H9 (cell line): ENCODE data around the gene ERC2. TPM values are rescaled to one million over a fixed set of nuclear protein-coding genes. Genes with fewer than 3 reads are reported as not detected.

Experiments used
- DNase-seq: peaks from one replicate; pipeline ENCODE4 v3.0.0-alpha.2; 2017
- H2AFZ ChIP-seq: one replicate; pipeline ENCODE4 v1.6.1; 2013; ENCODE audit warnings: mild to moderate bottlenecking, low read length, control low read depth, moderate library complexity
- H2AK5ac ChIP-seq: 2 replicates; pipeline ENCODE4 v1.6.1; 2013; ENCODE audit warnings: low read length, control low read depth, mixed read lengths; ENCODE audit not compliant: insufficient read length
- H2BK120ac ChIP-seq: one replicate; pipeline ENCODE4 v1.6.1; 2013; ENCODE audit warnings: low read depth, mild to moderate bottlenecking, low read length, control low read depth, inconsistent platforms; ENCODE audit not compliant: poor library complexity, severe bottlenecking
- H2BK12ac ChIP-seq: 2 replicates; pipeline ENCODE4 v1.6.1; 2013; ENCODE audit warnings: low read length, control low read depth, mixed read lengths, low read depth; ENCODE audit not compliant: insufficient read length
- H2BK15ac ChIP-seq: 2 replicates; pipeline ENCODE4 v1.6.1; 2013; ENCODE audit warnings: low read depth, low read length, control low read depth
- H2BK20ac ChIP-seq: one replicate; pipeline ENCODE4 v1.6.1; 2013; ENCODE audit warnings: low read depth, mild to moderate bottlenecking, low read length, control low read depth, inconsistent platforms; ENCODE audit not compliant: poor library complexity, severe bottlenecking
- H2BK5ac ChIP-seq: 2 replicates; pipeline ENCODE4 v1.6.1; 2013; ENCODE audit warnings: low read length, control low read depth, mixed read lengths; ENCODE audit not compliant: insufficient read length
- H3K14ac ChIP-seq: 2 replicates; pipeline ENCODE4 v1.6.1; 2013; ENCODE audit warnings: low read length, control low read depth; ENCODE audit not compliant: insufficient read depth
- H3K18ac ChIP-seq: 2 replicates; pipeline ENCODE4 v1.6.1; 2013; ENCODE audit warnings: low read depth, mild to moderate bottlenecking, mixed read lengths, low read length, control low read depth; ENCODE audit not compliant: insufficient read length
- H3K23ac ChIP-seq: 2 replicates; pipeline ENCODE4 v1.6.1; 2013; ENCODE audit warnings: low read length, control low read depth, mixed read lengths, low read depth; ENCODE audit not compliant: insufficient read length
- H3K23me2 ChIP-seq: 2 replicates; pipeline ENCODE4 v1.6.1; 2013; ENCODE audit warnings: low read depth, mild to moderate bottlenecking, mixed read lengths, low read length, control low read depth; ENCODE audit not compliant: insufficient read length, poor library complexity, severe bottlenecking
- H3K27ac ChIP-seq: 2 replicates; pipeline ENCODE4 v1.5.1; 2013; ENCODE audit warnings: low read length, control low read depth, mixed read lengths, low read depth; ENCODE audit not compliant: insufficient read length
- H3K27me3 ChIP-seq: 2 replicates; pipeline ENCODE4 v1.6.1; 2013; ENCODE audit warnings: low read length, control low read depth, inconsistent platforms; ENCODE audit not compliant: insufficient read depth
- H3K4ac ChIP-seq: 2 replicates; pipeline ENCODE4 v1.6.1; 2013; ENCODE audit warnings: low read depth, mild to moderate bottlenecking, control low read depth, inconsistent platforms, low read length, moderate library complexity
- H3K4me1 ChIP-seq: 2 replicates; pipeline ENCODE4 v1.6.1; 2013; ENCODE audit warnings: low read length, control low read depth, inconsistent platforms; ENCODE audit not compliant: insufficient read depth
- H3K4me2 ChIP-seq: 2 replicates; pipeline ENCODE4 v1.6.1; 2013; ENCODE audit warnings: low read length, control low read depth, mixed read lengths; ENCODE audit not compliant: insufficient read length, insufficient read depth
- H3K56ac ChIP-seq: 2 replicates; pipeline ENCODE4 v1.6.1; 2013; ENCODE audit warnings: low read depth, mild to moderate bottlenecking, mixed read lengths, low read length, control low read depth; ENCODE audit not compliant: insufficient read length
- H3K79me1 ChIP-seq: 2 replicates; pipeline ENCODE4 v1.6.1; 2013; ENCODE audit warnings: low read depth, mild to moderate bottlenecking, moderate library complexity, low read length, control low read depth, inconsistent platforms; ENCODE audit not compliant: insufficient read depth, poor library complexity, severe bottlenecking
- H3K79me2 ChIP-seq: 2 replicates; pipeline ENCODE4 v1.6.1; 2013; ENCODE audit warnings: low read length, control low read depth, inconsistent platforms; ENCODE audit not compliant: insufficient read depth
- H3K9ac ChIP-seq: 2 replicates; pipeline ENCODE4 v1.6.1; 2013; ENCODE audit warnings: low read length, control low read depth, mixed read lengths; ENCODE audit not compliant: insufficient read length; ENCODE audit errors: extremely low read depth
- H3K9me3 ChIP-seq: one replicate; pipeline ENCODE4 v1.6.1; 2013; ENCODE audit warnings: low read depth, low read length, inconsistent platforms; ENCODE audit not compliant: control insufficient read depth
- H3T11ph ChIP-seq: one replicate; pipeline ENCODE4 v1.6.1; 2013; ENCODE audit warnings: mild to moderate bottlenecking, low read length, control low read depth, inconsistent platforms
- H4K20me1 ChIP-seq: one replicate; pipeline ENCODE4 v1.6.1; 2013; ENCODE audit not compliant: control insufficient read depth, insufficient read length, insufficient read depth
- H4K5ac ChIP-seq: 2 replicates; pipeline ENCODE4 v1.6.1; 2013; ENCODE audit warnings: low read depth, mild to moderate bottlenecking, mixed read lengths, low read length, control low read depth; ENCODE audit not compliant: insufficient read length
- H4K8ac ChIP-seq: replicated peaks from 2 replicates; pipeline ENCODE4 v1.6.1; 2013; ENCODE audit warnings: low read length, control low read depth, mixed read lengths, low read depth; ENCODE audit not compliant: insufficient read length
- H4K91ac ChIP-seq: 2 replicates; pipeline ENCODE4 v1.6.1; 2013; ENCODE audit warnings: low read depth, mild to moderate bottlenecking, moderate library complexity, mixed read lengths, low read length, control low read depth; ENCODE audit not compliant: insufficient read length
- H3K27ac Mint-ChIP-seq, 3 experiments: 2 replicates in 2 of 3; 3 replicates in 1 of 3; pipeline ENCODE4 v1.8.0; 2020 to 2021; ENCODE audit warnings: mixed read lengths in 3 of 3, mild to moderate bottlenecking in 1 of 3, moderate library complexity in 1 of 3
- H3K27me3 Mint-ChIP-seq: 2 replicates; pipeline ENCODE4 v1.8.0; 2021; ENCODE audit warnings: low read depth, mild to moderate bottlenecking, moderate library complexity, mixed read lengths
- H3K36me3 Mint-ChIP-seq, 3 experiments: 2 replicates in 2 of 3; 3 replicates in 1 of 3; pipeline ENCODE4 v1.8.0; 2020 to 2021; ENCODE audit warnings: low read depth in 3 of 3, mixed read lengths in 3 of 3; ENCODE audit not compliant: insufficient read depth in 1 of 3
- H3K4me1 Mint-ChIP-seq, 2 experiments: 2 replicates each; pipeline ENCODE4 v1.8.0; 2020; ENCODE audit warnings: mixed read lengths in 2 of 2
- H3K4me3 Mint-ChIP-seq, 2 experiments: 2 replicates in 1 of 2; 3 replicates in 1 of 2; pipeline ENCODE4 v1.8.0; 2020 to 2021; ENCODE audit warnings: mild to moderate bottlenecking in 2 of 2, mixed read lengths in 2 of 2, moderate library complexity in 1 of 2
- H3K9me3 Mint-ChIP-seq, 2 experiments: 2 replicates in 1 of 2; 3 replicates in 1 of 2; pipeline ENCODE4 v1.8.0; 2020; ENCODE audit warnings: mild to moderate bottlenecking in 2 of 2, mixed read lengths in 2 of 2, moderate library complexity in 1 of 2
- CTCF ChIP-seq: fragments of 200-600 bp; sonication (generic); conservative IDR thresholded peaks from 3 replicates; pipeline ENCODE4 v1.8.0; 2021; ENCODE audit warnings: antibody characterized with exemption, mild to moderate bottlenecking
- WGBS: extraction: QIAGEN DNeasy Blood & Tissue Kit; methylation state at CpG from one replicate; pipeline ENCODE4 v1.1.7; 2013; ENCODE audit warnings: missing lambda C conversion rate, low lambda C conversion rate, mixed read lengths; ENCODE audit not compliant: insufficient read length; ENCODE audit errors: extremely low coverage; 5-methylcytosine and 5-hydroxymethylcytosine counted together
- total RNA-seq: library from RNA; stranded (reverse); gene quantifications from 2 replicates; pipeline ENCODE4 v1.2.1, GENCODE V29; 2021

The ERC2 gene
- total RNA-seq, 1 experiment from 2014 or later: 15.4 TPM

- Histone ChIP-seq H2BK5ac (no peak overlapping the region), H3K4ac (no peak overlapping the region), H2BK12ac (no peak overlapping the region), H3K79me2 (no peaks in the 10 kb centered on the region), H3K9ac (no peak overlapping the region), H3K9me3 (no peaks in the 10 kb centered on the region), H2BK15ac (no peak overlapping the region), H4K91ac (no peak overlapping the region), H2AK5ac (no peak overlapping the region), H4K8ac (no peak overlapping the region), H3T11ph (no peak overlapping the region), H3K23me2 (peaks cover 8% of the 10 kb centered on the region), H4K20me1 (no peaks in the 10 kb centered on the region), H4K5ac (no peak overlapping the region), H3K27ac (no peak overlapping the region), H2AFZ (no peak overlapping the region), H2BK120ac (no peak overlapping the region), H2BK20ac (no peak overlapping the region), H3K27me3 (peaks cover 40% of the 10 kb centered on the region), H3K14ac (no peak overlapping the region), H3K56ac (no peak overlapping the region), H3K4me1 (peaks cover 2% of the 10 kb centered on the region; the same call in 1 of the 2 replicates), H3K23ac (no peak overlapping the region), H3K18ac (no peak overlapping the region), H3K79me1 (no peaks in the 10 kb centered on the region), H3K4me2 (no peak overlapping the region)
- peaks cover 94% of the 10 kb centered on the region for H3K27me3 Mint-ChIP-seq
- H3K27ac Mint-ChIP-seq: no peak overlapping the region
- no peak for TF ChIP-seq CTCF
- no peaks in the 10 kb centered on the region for H3K9me3 Mint-ChIP-seq
- peaks cover 15 to 16% of the 10 kb centered on the region in 2 experiments for H3K4me1 Mint-ChIP-seq
- H3K36me3 Mint-ChIP-seq: no peaks in the 10 kb centered on the region
- H3K4me3 Mint-ChIP-seq: no peak overlapping the region
- DNase-seq: no peak
- no CpG with 5 or more reads among the region's 3 CpGs for WGBS
These were observed 991.8 kb downstream of the ERC2 start for GRCh38 chr3:55476515-55476914.
